Stimulated activated CD4-positive, alpha-beta T cell treated with anti-CD3 and anti-CD28 coated beads, Interleukin-15, amount 100 ng/mL, for 1 hour (primary cell): ENCODE results near the gene SELENOP.
"Not testable (repeated sequence)": the region's sequence is repeated elsewhere in the genome, so short reads cannot be mapped to it uniquely, and the experiment has no call there.

ENCODE experiments used
- DNase-seq, 2 donors: peaks; one replicate each; pipeline ENCODE4 v3.0.0-alpha.2; 2020; ENCODE audit warnings: low read depth in 1 of 2, low spot score in 1 of 2

SELENOP gene

DNA sequence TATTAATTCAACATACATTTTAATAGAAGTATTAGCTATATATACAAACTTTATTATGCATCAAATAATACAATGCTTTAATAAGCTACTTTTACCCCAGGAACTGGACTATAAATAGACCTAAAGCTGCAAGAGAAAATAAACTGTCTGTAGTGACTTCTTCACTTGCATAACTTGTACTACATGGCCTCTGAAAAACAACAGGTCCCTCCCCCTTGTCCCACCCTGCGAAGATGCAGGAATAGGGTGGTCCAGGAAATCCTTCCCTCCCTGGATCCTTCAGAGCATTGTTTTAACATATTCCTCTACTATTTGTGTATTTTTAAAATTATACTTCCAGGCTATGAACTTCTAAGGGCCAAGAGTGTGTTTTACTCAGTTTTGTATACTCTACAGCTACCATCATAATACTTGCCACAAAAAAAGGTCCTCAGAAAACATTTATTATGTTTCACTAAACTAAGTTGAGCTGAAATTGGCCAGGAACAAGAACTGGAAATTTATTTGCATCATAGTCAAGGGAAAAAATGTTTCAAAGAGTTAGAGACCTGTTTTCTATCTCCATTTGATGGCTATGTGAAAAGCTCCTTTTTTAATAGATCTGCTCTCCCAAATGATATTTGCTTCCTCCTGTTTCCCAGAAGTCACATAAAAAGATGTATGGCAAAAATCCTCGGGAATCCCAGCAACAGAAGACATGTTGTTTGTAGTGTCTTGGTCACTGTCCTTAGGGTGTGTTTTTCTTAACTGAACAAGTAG lies 15.2 kb upstream of the SELENOP start:
- no peak for DNase-seq

DNA sequence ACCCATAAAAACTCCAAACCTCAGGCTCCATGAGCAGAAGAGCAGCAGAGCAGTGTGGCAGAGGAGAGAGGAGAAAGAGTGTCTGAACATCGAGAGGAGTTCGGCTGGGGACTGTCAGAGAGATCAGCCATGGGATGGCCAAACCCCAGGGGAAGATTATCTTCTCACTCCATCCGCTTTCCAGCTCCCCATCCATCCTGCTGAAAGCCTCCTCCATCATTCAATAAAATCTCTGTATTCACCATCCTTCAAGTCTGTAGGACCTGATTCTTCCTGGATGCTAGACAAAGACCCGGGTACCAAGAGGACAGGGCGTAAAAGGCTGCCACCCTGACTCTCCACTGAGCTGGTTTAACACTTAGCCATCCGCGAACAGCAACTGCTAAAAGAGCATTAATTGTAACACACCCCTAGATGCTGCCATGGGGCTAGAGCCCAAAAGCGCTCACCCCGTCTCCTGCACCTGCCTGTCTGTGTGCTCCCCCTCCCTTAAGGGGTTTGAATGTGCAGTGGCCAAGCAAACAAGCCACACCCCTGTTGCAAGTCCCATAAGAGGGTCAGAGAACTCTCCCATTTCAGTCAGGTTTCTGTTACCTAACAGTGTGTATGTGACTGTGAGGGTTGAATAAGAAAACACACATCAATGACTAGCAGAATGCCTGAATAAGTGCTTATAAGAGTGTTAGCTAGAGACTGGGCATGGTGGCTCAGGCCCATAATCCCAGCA lies 13.9 kb upstream of the SELENOP start:
- no peak for DNase-seq

DNA sequence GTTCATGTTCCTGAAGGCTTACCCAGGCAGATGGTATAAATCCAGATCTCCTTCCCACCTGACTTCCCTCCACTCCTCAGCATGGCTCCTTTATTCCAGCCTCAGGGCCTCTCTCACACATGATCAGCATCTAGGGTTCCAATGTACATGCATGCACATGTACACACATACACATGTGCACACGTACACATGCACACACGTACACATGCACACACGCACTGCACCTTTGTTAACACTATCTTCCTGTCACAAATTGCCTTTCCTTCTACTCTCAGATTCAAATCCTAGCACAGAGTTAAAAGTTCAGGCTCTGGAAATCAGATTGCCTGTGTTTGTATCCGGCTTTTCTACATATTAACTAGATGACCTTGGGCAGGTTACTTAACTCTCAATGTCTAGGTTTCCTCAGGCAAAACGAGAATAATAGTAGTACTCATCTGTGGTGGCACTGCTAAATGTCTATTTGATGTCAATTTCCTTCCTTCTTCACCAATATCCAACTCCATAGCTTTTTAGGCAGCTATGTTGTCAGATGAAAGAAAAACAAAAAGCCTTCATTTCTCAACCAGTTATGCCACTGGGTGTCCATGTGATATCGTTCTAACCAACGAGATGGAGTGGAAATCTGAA lies 12.8 kb upstream of the SELENOP start:
- DNase-seq, result no peak

DNA sequence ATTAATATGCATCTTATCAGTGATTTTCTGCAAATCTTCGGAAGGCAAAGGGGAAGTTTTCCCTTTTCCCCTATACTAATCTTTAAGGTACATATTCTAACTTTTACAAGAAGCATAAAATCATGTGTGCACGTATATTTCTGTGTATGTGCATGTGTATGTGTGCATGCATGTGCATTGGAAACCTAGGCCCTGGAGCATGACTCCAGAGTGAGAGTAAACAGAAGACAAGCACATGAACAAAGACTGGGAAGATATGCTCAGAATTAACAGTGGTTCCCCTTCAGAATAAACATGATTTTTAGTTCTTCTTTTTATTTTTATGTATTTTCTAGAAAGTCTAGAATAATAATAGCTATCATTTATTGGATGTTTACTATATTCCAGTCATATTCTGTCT lies 10.9 kb upstream of the SELENOP start:
- no peak for DNase-seq

DNA sequence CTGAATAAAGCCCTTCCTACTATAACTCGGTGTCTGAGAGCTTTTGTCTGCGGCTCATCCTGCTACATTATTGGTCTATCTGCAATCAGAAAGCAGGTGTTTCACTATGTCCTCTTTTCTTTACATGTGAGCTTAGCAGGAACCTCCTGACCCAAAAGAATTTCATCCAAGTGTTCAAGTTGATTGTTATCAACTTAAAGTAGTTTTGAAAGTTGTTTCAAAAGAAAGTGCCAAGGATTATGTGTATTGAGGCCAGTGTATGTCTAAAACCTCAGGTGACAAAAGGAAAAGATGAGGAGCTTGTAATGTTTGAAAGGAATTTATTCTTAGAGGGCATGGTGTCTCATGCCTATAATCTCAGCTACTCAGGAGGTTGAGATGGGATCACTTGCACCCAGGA lies 8.1 kb upstream of the SELENOP start:
- DNase-seq, result no peak

DNA sequence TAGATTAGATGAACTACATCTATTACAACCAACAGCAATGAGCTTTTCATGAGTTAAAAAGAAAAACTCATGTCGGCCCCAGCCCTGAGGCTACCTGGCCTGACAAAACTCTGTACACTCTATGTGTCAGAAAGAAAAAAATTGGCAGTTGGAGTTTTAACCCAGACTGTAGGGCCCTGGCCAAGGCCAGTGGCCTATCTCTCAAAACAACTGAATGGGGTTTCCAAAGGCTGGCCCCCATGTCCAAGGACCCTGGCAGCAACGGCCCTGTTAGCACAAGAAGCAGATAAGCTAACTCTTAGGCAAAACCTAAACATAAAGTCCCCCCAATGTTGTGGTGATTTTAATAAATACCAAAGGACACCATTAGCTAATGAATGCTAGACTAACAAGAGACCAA lies 4.9 kb upstream of the SELENOP start:
- not testable (repeated sequence) for DNase-seq

- DNase-seq, result no peak
Measured at GRCh38 chr5:42813533-42813932, 1.8 kb upstream of the SELENOP start.

DNA sequence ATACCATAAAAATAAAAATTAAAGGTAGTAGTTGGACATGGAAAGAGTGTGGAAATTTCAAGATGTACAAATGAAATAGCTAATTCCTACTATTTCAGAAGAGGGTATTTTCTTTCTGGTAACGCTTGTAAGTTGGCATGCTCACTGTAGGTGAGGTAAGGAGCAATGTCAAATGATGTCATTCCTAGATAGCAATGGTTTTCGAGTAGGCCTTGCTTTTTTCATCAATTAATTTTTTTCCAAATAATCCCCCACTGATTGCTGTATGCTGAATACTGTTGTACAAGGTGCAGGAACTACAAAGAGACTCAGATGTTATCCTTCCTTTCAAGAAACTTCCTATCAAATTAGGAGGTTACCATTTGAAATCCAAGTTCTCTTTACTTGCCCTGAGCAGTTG lies 928 bp upstream of the SELENOP start:
- DNase-seq, result no peak

DNA sequence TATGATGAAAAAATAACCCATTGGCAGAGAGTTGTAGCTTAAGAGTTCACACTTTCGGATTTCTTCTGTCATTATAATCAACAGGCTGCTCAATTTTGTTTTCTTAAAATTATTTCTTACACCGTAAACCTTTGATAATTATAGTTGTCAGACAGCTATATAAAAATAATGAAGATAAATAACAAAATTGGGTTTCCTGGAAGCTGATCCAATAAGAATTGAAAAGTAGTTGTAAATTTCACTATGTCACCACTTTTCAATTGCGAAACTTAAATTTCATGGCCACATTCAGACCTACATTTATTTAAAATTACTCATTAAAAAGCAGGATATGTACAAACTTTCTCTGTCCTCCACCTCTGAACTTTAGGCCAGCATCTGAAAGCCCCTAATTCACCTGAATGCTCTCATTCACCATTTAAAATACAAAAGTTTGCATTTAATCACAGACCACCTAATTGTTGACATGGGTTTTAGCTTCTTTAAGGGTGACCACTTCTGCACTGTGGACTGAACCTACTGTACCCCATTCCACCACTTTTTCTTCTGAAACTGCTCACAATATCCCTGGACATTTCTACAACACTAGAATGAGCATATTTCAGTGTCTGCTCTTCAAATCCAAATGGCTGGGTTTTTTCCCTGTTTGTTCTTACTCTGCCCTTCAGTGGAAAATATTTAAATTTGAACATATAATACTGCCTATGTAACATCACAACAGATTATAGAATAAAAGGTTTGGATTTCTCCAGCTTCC lies 680 bp downstream of the SELENOP start:
- no peak for DNase-seq

GRCh38 chr5:42808888-42809611 lies 2.6 kb downstream of the SELENOP start:
- no peak for DNase-seq

DNA sequence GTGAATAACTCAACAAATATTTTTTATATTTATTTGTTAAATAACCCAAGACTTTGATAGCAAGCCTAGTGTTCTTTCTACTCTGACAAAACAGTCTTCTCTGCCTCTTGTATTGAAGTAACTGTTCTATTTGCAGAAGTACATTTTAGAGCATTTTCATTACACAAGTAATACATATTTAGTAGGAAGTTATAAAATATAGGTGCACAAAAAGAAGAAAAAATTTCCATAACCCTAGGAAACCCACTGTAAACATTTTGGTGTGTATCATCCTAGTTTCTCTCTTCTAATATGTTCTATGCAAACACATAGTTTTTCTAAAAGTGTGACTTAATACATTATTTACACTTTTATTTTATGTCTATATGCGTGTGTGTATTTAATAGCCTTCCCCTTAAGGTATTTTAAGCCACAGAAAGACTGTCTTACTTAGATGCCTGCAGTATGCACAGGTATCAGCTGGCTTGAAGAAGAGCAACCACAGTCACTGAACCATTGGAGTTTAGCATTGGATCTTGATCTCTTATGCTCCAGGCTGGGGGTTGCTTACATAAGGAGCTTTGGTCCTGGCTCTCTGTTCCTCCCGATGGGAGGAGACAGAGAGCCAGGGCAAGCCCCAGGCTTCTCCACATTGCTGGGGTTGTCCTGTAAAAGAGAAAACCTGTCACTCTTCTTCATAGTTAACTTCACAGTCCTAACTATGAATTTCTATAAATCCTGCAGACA lies 3.8 kb downstream of the SELENOP start:
- no peak for DNase-seq

GRCh38 chr5:42806701-42807262 lies 4.9 kb downstream of the SELENOP start:
- no peak for DNase-seq

- DNase-seq, result no peak
Measured at GRCh38 chr5:42806004-42806700, 5.5 kb downstream of the SELENOP start.

GRCh38 chr5:42804717-42805339 lies 6.9 kb downstream of the SELENOP start:
- DNase-seq, result no peak

DNA sequence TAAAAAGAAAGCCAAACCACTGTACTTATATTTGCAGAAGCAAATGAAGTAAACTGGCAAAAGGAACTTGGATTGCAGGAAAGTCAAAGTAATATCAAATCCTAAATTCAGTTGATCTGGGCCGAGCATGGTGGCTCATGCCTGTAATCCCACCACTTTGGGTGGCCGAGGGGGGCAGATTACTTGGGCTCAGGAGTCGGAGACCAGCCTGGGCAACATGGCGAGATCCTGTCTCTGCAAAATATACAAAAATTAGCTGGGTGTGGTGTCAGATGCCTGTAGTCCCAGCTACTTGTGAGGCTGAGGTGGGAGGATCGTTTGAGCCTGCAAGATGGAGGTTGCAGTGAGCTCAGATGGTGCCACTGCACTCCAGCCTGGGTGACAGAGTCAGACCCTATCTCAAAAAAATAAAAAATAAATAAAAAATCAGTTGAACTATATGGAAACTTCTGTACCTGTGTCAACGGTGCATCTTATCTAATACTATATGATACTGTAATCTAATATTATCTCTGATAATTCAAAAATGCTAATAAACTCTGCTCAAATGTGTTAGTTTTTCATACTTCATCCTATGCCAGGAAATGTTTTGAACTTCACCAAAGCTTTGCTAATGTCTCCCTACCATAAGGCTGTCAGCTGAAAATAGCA lies 10.1 kb downstream of the SELENOP start:
- no peak for DNase-seq

DNA sequence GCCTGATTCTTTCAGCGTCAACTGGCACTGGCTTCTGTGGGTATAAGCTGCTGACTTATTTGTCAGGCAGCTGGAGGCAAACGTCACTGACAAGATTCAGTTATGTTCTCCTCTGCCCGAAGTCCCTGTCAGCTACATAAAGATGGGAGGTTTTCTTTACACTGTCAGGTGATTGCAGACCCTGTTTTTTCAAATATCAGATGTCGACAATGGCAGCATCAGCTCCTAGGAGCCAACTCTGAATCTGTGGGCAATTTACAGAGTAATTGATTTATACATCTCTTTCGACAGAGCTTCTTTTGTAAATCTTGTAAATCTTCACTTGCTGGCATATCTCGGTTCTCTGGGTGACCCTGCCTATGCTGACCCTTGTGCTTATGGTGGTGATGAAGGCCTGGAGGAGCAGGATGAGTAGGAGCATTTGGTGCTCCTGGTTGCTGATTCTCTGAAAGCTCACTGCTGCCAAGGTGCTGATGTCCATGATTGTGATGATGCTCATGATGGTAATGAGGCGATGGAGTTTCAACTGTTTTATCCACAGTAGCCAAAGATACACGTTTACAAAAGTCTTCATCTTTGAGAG lies 10.9 kb downstream of the SELENOP start:
- no peak for DNase-seq

DNA sequence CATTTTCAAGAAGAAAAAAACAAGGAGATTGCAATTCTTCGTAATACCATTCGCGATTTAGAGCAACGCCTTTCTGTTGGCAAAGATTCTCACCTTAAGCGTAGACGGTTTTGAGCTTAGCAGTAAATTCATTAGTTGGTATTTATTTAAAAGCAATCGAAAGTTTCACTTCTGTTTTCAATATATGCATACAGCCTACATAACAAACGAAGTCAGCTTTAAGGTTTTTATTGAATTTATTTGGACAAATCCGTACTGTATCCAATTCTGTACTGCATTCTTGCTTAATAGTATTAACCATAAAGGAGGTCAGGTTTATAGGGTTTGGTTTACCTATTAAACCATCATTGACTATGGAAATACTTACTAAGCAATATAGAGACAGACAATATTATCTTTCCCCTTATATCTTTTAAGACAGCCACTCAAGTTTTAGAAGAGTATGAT lies 12.0 kb downstream of the SELENOP start:
- no peak for DNase-seq

- DNase-seq, result no peak
Measured at GRCh38 chr5:42799241-42799608, 12.5 kb downstream of the SELENOP start.
